HG02571 (cell line): Measurements from ENCODE around the gene IQCK.

Experiments
- ATAC-seq: cut with Tn5 transposase; IDR thresholded peaks from one replicate; pipeline ENCODE4 v1.9.1; 2021; ENCODE audit warnings: mild to moderate bottlenecking, moderate library complexity; ENCODE audit not compliant: unreplicated experiment

IQCK gene

GRCh38 chr16:19854543-19854876 lies 136.4 kb downstream of the IQCK start:
- ATAC-seq: no peak

DNA sequence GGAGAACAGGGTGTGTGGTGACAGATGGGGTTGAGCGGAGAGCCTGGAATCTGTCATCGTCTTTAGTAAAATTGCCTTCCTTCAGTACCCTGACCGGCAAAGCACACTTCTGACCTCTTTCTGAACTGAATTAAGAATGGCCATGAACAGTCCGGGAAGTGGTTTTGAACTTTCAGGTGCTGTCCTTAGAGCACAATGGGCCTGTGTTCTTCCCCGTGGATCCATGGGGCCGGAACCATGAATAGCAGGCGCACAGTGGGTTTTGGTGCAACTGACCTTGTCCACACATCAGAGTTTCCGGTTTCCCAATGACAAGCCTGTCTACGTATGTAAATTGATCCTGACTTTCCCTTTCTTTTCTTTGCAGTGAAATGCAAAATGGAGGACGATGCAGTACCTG lies 138.0 kb downstream of the IQCK start:
- no peak for ATAC-seq

GRCh38 chr16:19857593-19858339 lies 139.7 kb downstream of the IQCK start:
- no peak for ATAC-seq

DNA sequence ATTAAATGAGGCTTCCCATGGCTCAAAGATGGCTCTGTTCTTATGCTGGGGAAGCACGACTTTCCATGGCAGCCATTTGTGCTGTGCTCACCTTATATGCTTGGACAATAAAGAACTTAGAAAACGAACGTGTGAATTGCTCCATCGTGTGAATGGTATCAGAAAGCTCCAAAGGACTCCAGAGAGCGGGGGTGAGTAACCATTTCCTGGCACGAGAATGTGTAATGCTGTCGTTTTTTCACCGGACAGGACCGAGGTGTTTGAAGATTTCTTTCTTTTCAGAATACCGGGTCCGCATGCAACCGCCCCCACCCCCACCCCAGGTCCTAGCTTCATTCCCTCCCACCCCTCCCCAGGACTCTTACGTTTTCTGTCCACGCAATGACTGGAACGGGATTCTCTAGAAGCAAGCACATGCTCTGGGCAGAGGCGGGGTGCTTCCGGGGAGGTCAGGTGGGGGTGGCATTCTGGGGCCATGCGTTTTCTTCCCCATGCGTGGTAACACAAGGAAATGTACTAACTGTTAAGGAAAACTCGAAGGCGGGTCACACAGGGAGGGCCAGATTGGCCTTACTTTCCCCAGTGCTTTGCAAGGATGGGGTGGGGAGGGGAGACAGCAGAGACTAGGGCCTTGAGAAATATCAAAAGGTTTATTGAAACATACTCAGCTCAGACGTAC lies 140.4 kb downstream of the IQCK start:
- ATAC-seq: no peak

DNA sequence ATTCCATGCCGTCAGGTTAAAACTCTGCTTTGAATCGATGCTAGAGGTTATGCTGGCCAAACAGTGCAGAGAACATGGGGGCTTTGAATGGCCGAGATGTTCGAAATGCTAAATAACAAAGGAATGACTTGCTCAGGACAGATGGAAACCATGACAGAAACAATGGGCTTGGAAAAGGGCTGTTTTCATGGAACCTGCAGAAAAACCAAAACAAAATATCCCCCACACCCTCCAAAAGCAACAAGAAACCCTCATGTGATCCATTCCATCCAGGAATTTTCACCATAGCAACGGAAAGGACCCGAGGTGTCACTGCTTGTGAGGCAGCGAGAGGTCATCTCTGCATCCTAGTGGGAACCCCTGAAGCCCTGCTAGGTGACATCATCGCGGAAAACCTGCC lies 141.1 kb downstream of the IQCK start:
- ATAC-seq: no peak

DNA sequence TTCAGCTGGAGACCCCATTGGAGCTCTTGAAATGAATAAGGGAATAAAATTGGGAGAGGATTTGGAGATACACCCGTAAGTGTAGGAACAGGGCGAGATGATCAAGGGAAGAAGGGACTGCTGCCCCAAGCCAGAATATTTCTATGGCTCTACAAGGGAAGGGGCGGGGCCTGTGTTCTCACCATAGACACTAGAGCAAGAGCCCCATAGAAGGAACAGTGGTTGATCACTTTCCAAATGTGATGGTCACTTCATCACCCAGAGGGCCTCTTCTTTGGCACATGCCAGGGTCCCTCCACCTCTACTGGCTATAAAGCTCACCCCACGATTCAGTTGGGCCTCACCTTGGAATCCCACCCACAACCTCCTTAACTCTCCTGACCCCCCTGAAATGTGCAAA lies 141.5 kb downstream of the IQCK start:
- no peak for ATAC-seq

DNA sequence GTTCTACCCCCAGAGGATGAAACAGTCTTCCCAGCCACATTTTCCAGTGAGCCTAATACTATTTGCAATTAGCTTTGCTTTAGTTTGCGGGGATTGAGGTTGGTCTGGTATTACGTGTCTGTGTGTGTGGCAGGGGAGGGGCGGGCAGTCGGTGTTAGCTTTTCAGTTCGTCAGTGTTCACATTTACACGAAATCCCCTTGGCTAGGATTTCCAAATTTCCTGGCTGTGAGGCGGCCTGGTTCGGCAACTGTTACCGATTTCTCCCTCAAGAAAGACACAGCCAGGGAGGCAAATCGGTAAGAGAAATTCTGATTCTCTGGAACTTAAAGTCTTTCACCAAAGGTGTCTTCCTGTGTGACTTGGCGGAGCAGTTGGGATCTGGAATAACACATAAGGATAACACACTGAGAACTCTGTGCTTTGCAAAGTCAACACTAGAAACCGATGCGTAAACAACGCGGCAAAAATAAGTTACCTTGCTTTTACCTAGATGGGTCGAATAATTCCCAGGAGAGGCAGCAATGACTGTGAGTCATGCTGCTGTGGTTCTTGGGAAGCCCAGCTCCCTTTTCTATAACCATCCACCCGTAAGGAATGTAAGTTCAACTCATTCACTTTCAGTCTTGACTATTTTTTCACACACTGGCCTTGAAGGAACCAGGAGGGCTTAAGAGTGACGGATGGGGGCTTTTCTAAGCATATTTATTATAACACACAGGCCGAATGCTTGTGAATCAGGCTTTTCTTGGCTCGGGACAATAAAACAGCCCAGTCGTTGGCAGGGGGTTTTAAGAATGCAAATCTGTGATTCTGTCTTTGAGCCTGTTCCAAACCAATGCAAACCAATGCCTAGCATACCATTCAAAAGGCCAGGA lies 142.3 kb downstream of the IQCK start:
- ATAC-seq: no peak

GRCh38 chr16:19861133-19861532 lies 143.1 kb downstream of the IQCK start:
- no peak for ATAC-seq

DNA sequence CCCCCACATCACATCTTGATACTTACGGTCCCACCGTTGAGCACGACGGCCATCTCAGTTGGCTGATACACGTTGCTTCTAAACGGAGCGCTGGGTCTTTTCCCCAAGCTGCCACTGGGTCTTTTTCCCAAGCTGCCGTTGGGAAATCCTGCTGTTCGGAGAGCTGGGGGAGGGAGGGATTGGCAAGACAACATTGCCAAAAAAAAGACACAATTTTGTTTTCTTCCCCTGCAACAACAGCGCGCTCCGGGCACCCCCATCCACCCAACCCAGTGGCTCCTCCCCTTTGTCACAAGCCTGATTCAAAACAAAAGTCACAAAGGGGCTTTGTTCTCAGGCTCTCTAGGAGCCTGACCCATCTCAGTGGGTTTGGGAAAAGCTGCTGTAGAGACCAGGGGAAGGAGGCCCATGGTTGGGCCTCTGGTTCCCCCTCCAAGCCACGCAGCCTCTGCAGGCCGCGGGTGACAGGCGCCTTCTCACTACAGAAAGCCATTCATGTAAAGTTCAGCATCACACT lies 143.8 kb downstream of the IQCK start:
- ATAC-seq: no peak

- ATAC-seq: no peak
Measured at GRCh38 chr16:19863990-19864389, 145.9 kb downstream of the IQCK start.

DNA sequence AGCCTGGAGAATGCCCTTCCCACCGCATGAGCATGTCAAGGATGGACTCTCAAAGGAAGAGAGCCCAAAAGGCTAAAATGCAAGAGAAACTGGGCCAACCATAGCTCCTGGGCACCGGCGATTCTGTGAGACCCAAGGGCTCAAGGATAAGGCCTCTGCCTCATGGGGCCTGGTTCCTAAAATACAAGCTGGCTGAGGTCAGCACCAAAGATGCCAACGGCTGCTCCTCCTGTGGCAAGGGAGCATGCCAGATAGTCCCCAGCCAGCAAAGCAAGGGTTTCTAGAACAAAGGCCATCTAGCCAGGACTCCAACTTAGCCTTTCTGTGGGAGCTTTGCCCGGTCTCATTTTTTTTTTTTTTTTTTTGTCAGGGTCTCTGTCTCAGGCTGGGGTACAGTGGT lies 146.5 kb downstream of the IQCK start:
- no peak for ATAC-seq

DNA sequence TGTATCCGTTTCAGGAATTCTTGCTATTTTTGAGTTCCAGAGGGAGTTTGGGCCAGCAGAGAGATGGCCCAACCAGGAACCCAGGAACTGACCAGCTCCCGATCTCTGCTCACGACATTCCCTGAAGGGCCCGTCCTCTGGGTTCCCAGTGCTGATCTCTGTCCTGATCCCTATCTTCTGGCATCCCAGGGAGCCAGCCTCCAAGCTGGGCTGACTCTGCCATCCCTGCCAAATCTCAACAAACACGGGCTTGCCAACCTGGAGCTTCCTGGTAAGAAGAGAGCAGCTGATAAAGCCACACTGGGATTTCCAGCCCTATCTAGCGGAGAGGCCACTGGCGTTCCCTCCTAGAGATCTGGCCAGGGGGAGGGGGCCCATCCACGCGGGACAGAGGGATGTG lies 150.3 kb downstream of the IQCK start:
- no peak for ATAC-seq

DNA sequence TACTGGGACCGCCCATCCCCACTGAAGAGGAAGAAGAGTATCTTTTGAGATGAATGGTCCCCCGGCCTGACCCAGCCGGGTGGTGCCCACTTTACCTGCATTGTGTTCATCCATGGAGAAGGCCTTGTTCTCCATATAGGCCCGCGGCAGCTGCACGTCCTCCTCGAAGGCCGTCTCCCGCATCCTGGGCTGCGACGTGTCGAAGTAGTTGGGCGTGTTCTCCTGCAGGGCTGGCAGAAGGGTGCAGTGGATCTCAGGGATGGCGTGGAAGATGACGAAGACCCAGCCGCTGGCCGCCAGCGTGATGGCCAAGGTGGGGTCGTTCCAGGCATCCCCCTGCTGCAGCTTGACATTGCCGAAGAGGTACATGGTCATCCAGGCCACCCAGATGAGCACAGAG lies 153.7 kb downstream of the IQCK start:
- no peak for ATAC-seq

DNA sequence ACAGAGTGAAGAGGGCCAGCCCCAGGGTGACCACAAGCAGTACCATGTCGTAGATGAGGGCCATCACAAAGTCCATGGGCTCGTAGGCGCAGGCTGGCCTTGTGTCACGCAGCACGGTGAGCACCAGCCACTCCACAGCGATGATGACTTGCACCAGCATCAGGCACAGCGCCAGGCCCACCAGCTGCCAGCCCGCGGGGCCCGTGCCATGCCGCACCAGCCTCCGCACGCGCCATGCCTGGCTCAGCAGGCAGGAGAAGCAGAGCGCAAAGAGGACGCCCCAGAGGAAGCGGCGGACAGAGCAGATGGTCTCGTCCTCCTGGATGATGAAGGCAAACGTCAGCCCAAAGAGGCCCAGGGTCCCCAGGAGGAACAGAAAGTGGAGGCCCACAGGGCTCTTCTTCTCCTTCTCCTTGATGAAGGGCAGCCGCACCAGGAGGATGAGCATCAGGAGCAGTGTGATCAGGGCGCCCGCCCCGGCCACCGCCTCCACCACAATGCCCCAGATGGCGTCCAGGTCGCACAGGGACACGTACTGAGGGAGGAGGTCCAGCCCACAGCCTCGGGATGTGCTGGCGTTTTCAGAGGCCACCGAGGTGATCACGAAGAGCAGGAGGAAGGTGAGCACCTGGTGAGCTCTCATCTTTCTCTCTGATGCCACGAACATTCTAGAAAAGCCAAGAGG lies 154.2 kb downstream of the IQCK start:
- ATAC-seq: no peak

- ATAC-seq: no peak
Measured at GRCh38 chr16:19872935-19873334, 154.9 kb downstream of the IQCK start.

DNA sequence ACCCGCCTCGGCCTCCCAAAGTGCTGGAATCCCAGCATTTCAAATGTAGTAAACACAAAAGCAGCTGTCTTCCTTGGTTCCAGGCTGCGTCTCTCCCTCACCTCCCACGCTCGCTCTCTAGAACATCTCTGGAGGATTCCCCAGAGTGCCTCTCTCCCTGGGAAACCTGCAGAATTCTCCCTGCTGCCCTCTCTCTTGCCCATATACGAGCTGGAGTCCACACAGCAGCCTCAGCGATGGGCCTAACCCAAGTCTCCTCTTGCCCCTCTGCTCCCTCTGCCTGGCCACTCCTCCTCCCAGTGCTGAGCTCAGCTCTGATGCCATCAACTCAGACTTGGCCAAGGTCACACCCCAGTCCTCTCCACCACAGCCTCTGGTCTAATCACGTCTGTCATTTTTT lies 156.0 kb downstream of the IQCK start:
- ATAC-seq: no peak

DNA sequence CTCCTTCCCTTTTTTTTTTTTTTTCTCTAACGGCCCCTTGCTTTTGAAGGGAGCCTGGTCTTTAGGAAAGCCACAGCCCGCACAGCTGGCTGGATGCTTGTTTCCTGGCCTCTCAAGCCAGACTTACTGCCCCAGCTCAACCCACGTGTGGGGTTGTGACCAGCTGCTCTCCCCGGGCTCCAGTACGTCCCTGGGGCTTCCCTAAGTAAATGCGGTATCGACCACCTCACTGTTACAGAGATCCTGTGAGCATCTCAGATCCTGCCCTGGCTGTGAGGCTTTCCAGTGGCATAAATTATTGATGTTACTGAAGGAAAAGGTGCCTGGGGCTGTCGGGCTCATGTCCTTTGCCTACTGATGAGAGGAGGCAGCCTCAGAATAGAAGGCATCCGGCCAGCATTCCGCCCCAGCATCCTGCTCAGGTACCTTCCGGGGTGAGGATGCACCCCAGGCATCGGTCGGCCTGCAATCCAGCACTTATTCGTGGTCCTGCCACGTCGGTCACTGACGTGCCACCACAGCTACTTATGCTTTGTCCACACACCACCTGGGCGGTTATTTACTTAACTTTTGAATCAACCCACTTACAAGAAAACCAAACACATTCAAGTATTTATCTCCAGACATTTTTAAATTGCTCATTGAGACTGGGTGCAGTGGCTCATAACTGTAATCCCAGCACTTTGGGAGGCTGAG lies 156.9 kb downstream of the IQCK start:
- ATAC-seq: no peak

DNA sequence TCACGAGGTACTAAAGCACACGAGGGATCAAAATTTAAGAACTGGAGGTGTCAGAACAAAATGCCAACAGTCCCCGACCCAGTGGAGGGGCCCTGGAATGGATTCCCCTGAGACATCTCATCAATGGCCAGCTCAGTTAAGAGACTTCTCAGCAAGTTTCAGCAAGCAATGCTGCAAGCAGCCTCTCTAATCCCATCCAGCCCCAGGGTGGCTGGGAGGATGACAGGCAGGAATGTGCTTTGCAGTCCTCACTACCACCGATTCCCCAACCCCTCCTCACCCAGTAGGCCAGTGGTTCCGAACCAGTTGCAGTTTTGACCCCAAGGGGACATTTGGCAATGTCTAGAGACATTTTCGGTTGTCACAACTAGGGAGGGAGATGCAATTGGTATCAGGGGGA lies 157.8 kb downstream of the IQCK start:
- ATAC-seq: no peak

- ATAC-seq: no peak
Measured at GRCh38 chr16:19876501-19877059, 158.5 kb downstream of the IQCK start.

DNA sequence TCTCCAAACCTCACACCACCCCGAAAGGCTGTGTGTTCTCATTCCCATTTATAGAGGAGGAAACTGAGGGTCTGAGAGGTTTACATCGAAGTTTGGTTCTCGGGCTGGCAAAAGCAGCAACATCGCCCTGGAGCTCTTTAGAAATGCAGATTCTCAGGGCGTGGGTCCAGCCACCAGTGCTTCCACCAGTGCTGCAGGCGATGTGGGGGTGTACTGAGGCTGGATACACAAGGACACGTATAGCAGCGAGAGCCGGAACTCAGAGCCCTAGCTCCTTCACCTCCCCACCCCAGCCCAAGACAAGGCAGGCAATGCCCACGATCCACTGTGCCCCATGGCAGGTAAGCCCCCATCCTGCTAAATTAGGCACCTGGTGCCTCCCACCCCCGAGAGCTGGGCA lies 160.7 kb downstream of the IQCK start:
- no peak for ATAC-seq
